Glutamatergic neuron (in vitro differentiated cells): ENCODE data around the gene PPP1R13B. TPM values are rescaled to one million over a fixed set of nuclear protein-coding genes. Genes with fewer than 3 reads are reported as not detected.
A peak's percentile ranks its signal among the peaks of the same experiment; 100 is the strongest.

ENCODE experiments used
- DNase-seq: peaks from one replicate; pipeline ENCODE4 v3.0.0; 2022
- H3K27ac Mint-ChIP-seq: one replicate; pipeline ENCODE4 v1.8.0; 2020; ENCODE audit warnings: mild to moderate bottlenecking, mixed read lengths, inconsistent platforms; ENCODE audit not compliant: unreplicated experiment
- H3K27me3 Mint-ChIP-seq: one replicate; pipeline ENCODE4 v1.8.0; 2020; ENCODE audit warnings: mild to moderate bottlenecking, moderate library complexity, mixed read lengths, inconsistent platforms; ENCODE audit not compliant: unreplicated experiment
- H3K36me3 Mint-ChIP-seq: one replicate; pipeline ENCODE4 v1.8.0; 2020; ENCODE audit warnings: mild to moderate bottlenecking, mixed read lengths, inconsistent platforms; ENCODE audit not compliant: unreplicated experiment
- H3K4me1 Mint-ChIP-seq: one replicate; pipeline ENCODE4 v1.8.0; 2020; ENCODE audit warnings: mild to moderate bottlenecking, low read depth, mixed read lengths, inconsistent platforms; ENCODE audit not compliant: unreplicated experiment
- H3K4me3 Mint-ChIP-seq: one replicate; pipeline ENCODE4 v1.8.0; 2020; ENCODE audit warnings: mild to moderate bottlenecking, mixed read lengths, inconsistent platforms; ENCODE audit not compliant: unreplicated experiment
- H3K9me3 Mint-ChIP-seq: one replicate; pipeline ENCODE4 v1.8.0; 2020; ENCODE audit warnings: mild to moderate bottlenecking, moderate library complexity, mixed read lengths, inconsistent platforms; ENCODE audit not compliant: unreplicated experiment
- CTCF ChIP-seq: fragments of 200-600 bp; sonication (generic); IDR thresholded peaks from one replicate; pipeline ENCODE4 v1.5.0; 2021; ENCODE audit not compliant: partially characterized antibody, unreplicated experiment
- total RNA-seq: library from RNA; stranded (reverse); fragmentation: NEBNext Ultra II Directional; extraction: Animal tissue kit (Norgen Biotek cat#: 25700); gene quantifications from one replicate; pipeline ENCODE4 v1.2.1, GENCODE V29; 2021; ENCODE audit not compliant: unreplicated experiment

The PPP1R13B gene
- total RNA-seq, 1 donor from 2014 or later = 24.6 TPM

DNA sequence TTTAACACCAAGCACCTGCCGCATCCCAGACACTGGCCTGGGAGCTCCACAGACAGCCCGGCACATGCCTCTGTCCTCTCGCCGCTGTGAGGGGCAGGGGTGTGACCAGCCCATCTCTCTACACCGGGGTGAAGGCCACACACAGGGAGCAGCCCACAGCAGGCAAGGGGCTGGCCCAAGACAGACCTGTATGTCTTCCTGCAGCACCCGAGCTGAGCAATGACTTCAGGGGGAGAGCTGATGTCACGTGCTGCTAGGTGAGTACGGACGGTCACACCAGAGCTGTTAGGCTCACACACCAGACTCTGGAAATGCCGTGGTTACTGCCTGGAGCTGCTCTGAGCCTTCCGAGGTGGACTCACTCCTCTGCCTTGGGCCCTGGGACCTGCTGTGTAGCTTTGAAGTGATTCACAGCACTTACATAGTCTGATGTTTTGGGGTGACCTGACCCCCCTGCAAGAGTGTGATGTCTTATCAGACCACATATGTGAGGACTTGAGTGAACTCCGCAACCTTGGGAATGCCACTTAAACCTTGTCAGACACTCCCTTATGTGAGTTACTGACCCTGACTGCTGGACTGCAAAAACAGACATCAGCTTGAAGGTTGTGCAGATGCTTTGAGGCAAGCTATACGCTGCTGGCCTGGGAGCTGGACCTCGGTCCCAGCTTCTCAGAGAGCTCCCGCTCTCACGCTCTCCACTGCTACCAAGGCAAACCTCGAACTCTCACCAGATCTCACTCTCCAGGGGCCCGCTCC is 133.9 kb downstream of the PPP1R13B start:
- peaks cover 9% of the 10 kb centered on the region for H3K36me3 Mint-ChIP-seq
- peaks cover 45% of the 10 kb centered on the region for H3K9me3 Mint-ChIP-seq
- peaks cover 36% of the 10 kb centered on the region for H3K4me1 Mint-ChIP-seq
- peaks cover 43% of the 10 kb centered on the region for H3K27me3 Mint-ChIP-seq
- no peak for TF ChIP-seq CTCF
- no peak for DNase-seq
- peak overlapping the region; percentile 49 for H3K4me3 Mint-ChIP-seq
- H3K27ac Mint-ChIP-seq = peak overlapping the region; percentile 81

DNA sequence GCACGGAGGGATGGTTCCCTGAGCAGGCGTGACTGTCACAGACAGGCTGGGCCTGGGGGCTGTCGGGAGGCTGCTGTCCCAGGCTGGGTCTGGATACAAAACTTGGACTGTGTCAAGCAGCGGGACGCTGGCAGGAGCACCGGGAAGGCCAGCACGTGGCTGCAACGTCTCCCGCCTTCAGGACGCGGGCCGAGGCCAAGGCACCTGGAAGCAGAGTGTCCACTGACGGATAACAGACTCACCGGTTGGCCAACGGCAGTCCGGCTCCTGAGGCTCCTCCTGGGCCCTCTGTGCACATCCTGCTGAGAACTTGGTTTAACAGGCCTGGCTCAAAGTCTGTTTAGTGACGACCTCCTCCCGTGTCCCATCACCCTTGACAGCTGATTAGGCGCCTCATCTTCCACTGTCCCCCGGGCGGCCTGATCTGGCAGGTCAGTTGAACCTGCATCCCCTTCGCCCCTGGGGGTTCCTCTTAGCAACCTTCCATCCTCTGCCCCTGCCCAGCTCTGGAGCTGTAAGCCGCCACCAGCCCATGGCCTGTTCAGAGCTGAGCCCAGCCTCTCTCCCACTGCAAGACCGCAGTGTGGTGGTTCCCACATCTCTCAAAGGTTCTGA is 134.6 kb downstream of the PPP1R13B start:
- DNase-seq = no peak
- Mint-ChIP-seq H3K4me3 (peak overlapping the region; percentile 20), H3K27ac (peak overlapping the region; percentile 81), H3K27me3 (peaks cover 47% of the 10 kb centered on the region), H3K36me3 (peaks cover 9% of the 10 kb centered on the region), H3K9me3 (peaks cover 48% of the 10 kb centered on the region), H3K4me1 (peaks cover 30% of the 10 kb centered on the region)
- no peak for TF ChIP-seq CTCF

DNA sequence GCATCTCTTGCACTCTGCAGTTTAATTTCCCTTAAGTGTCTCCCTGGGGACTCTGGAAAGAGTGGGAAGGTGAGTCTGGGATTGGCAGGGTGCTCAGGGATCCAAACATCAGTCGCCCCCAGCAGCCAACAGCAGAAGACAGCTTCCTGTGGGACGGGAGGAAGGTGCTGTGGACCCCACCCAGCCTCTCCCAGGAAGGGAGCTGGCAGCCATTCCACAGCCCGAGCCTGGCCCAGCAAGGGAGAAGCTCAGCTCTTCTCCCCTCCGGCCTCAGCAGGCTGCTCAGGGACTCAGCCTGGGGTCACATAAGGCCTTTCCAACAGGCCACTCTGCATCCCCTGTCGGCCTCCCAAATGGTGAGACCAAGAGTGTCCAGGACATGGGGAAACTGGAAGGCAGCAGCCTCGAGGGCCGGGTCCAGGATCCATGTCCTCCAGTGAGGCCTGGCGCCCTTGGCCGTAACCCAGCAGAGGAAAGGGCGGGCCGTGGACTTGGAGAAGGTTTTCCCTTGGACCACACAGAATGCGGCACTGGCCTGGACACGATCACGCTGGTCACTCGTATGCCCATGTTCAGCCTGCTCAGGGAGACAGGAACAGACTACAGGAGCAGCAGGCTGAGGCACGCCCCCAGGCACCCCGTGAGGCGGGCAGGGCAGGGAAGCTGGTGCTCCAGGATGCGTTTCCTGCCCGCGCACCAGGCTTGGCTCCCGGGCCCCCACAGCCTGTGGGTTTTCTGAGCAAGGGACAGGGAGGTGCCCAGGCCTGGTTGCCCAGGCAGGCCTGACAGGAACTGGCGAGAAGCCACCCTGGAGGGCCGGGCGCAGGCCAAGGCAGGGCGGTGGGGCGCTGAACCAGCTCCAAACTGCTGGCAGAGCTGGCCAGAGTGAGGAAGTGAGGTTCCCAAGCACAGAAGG is 135.6 kb downstream of the PPP1R13B start:
- Mint-ChIP-seq H3K36me3 (peaks cover 1% of the 10 kb centered on the region), H3K27me3 (peaks cover 41% of the 10 kb centered on the region), H3K4me1 (peaks cover 23% of the 10 kb centered on the region), H3K4me3 (no peak overlapping the region), H3K27ac (peak overlapping the region; percentile 73), H3K9me3 (peaks cover 44% of the 10 kb centered on the region)
- no peak for TF ChIP-seq CTCF
- DNase-seq = no peak

DNA sequence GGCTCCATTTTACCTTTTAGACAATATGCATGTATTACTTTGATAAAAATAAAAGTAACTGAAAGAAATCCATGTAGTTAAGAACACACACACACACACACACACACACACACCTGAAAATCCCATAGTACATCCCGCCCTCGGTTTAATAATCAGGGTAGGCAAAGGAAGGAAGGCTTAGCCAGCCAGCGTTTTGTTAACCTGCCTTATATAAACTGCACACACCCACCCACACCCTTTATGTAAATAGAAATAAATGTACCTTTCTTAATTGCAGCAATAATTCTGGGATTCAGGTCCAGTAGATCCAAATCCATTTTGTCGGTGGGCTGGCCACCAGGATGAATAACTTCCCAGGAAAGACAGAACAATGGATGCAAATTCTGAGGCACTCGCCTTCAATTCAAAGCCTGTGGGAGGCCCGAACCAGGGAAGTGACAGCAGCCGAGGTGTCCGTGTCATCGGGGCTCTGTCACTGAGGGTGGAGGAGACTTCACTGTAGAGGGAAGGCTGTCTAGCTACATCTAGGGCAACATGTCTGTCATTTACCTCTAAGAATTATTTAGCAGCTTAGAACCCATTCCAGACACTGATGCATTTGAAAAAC is 136.5 kb downstream of the PPP1R13B start:
- TF ChIP-seq CTCF = no peak
- Mint-ChIP-seq H3K9me3 (peaks cover 44% of the 10 kb centered on the region), H3K36me3 (no peaks in the 10 kb centered on the region), H3K4me1 (peaks cover 25% of the 10 kb centered on the region), H3K27ac (peak overlapping the region; percentile 73), H3K27me3 (peaks cover 41% of the 10 kb centered on the region), H3K4me3 (peak overlapping the region; percentile 15)
- DNase-seq = no peak
